ENCODE data around the gene AATK.

- no peak for TF ChIP-seq BACH2 (CRISPR knock-in tag; IDR thresholded peaks at IDR 0.05; ENCODE audit: borderline replicate concordance)
- no peak for TF ChIP-seq ZNF8 (CRISPR knock-in tag; IDR thresholded peaks at IDR 0.05)
- no peak for TF ChIP-seq CREB5 (CRISPR knock-in tag; IDR thresholded peaks at IDR 0.05; ENCODE audit: low read depth)
- TF ChIP-seq RARB (CRISPR knock-in tag; IDR thresholded peaks at IDR 0.05) = no peak
Measured at GRCh38 chr17:81189670-81190530, 23.9 kb upstream of the AATK start.

Measured in SK-N-SH treated with all-trans-retinoic acid at 6 μM for 48 hours (cell line).